Panc1 (cell line): ENCODE results near the gene TLX1. TPM values are rescaled to one million over a fixed set of nuclear protein-coding genes. Genes with fewer than 3 reads are reported as not detected.

Source experiments
- ATAC-seq: fragments of 200-7000 bp; cut with Tn5 transposase; 2 replicates; pipeline ENCODE4 v1.9.1; 2020; ENCODE audit warnings: mild to moderate bottlenecking, moderate library complexity
- BruUV-seq: library from RNA; stranded (reverse); fragments of 400-500 nt; replicated peaks from 2 replicates; lab custom pipeline; 2021; lab: Mats Ljungman, UMichigan
- CTCF ChIA-PET: fragments of 300-600 bp; sonication (Branson Sonifier 250); formaldehyde crosslinking; loops from one replicate; lab custom pipeline; 2022; ENCODE audit warnings: antibody characterized with exemption; lab: Charles Lee
- POLR2A ChIA-PET: fragments of 300-600 bp; sonication (Branson Sonifier 250); formaldehyde crosslinking; loops from one replicate; lab custom pipeline; 2022; ENCODE audit warnings: antibody characterized with exemption; lab: Charles Lee
- DNase-seq: peaks from one replicate; pipeline ENCODE4 v3.0.0-alpha.2; 2010; ENCODE audit warnings: low read depth, low spot score
- H3K27ac ChIP-seq: 2 replicates; pipeline ENCODE4 v1.5.1; 2011; ENCODE audit warnings: mild to moderate bottlenecking, low read length, inconsistent platforms
- H3K27me3 ChIP-seq: fragments of 200-500 bp; sonication (Bioruptor generic); 2 replicates; pipeline ENCODE4 v1.6.0; 2014; ENCODE audit warnings: low read length, inconsistent platforms; ENCODE audit not compliant: control insufficient read depth, insufficient read depth
- H3K36me3 ChIP-seq: fragments of 200-500 bp; sonication (Bioruptor generic); 2 replicates; pipeline ENCODE4 v1.5.1; 2014; ENCODE audit warnings: inconsistent platforms, mild to moderate bottlenecking, low read length, moderate library complexity; ENCODE audit not compliant: control insufficient read depth, insufficient read depth
- H3K4me1 ChIP-seq: 2 replicates; pipeline ENCODE4 v1.5.1; 2011; ENCODE audit warnings: inconsistent platforms, mild to moderate bottlenecking, low read length, moderate library complexity; ENCODE audit not compliant: control insufficient read depth, insufficient read depth
- H3K4me3 ChIP-seq, 2 experiments: 2 replicates each; pipeline ENCODE4 v1.5.1; 2011 to 2012; ENCODE audit warnings: low read depth in 2 of 2, low read length in 2 of 2, mild to moderate bottlenecking in 2 of 2, inconsistent platforms in 1 of 2, moderate library complexity in 1 of 2
- H3K9me3 ChIP-seq: fragments of 200-500 bp; sonication (Bioruptor generic); 2 replicates; pipeline ENCODE4 v1.5.1; 2014; ENCODE audit warnings: low read depth, mild to moderate bottlenecking, inconsistent platforms, low read length, moderate library complexity; ENCODE audit not compliant: control insufficient read depth, insufficient read depth
- CTCF ChIP-seq: fragments of 450-650 bp; IDR thresholded peaks from 2 replicates; pipeline ENCODE4 v1.5.1; 2017; ENCODE audit warnings: mild to moderate bottlenecking
- POLR2AphosphoS5 ChIP-seq: IDR thresholded peaks from 2 replicates; pipeline ENCODE4 v1.6.1; 2012; ENCODE audit warnings: mild to moderate bottlenecking, low read depth, low read length, moderate library complexity
- SIN3A ChIP-seq: IDR thresholded peaks from 2 replicates; pipeline ENCODE4 v1.6.1; 2012; ENCODE audit warnings: low read depth, mild to moderate bottlenecking, low read length, moderate library complexity, borderline replicate concordance; ENCODE audit not compliant: insufficient read depth
- TCF7L2 ChIP-seq: IDR thresholded peaks from 2 replicates; pipeline ENCODE4 v1.6.1; 2011; ENCODE audit warnings: mild to moderate bottlenecking, low read depth, low read length, inconsistent platforms
- in situ Hi-C: cut with HindIII; loops from 2 replicates; pipeline ENCODE4 v1.10.0; 2016; ENCODE audit warnings: low sequenced_read_pairs, low pct_unique_long_range_greater_than_20kb
- intact Hi-C: fragments of 100-400 bp; cut with micrococcal nuclease; formaldehyde crosslinking; loops from one replicate; pipeline ENCODE4 v1.10.0; 2022; ENCODE audit not compliant: unreplicated experiment
- total RNA-seq: library from RNA; stranded (reverse); gene quantifications from one replicate; pipeline ENCODE4 v1.2.1, GENCODE V29; 2021; ENCODE audit not compliant: unreplicated experiment
- TF ChIP-seq, protein P1 (sequence below), 2 experiments: IDR thresholded peaks; 2 replicates each; pipeline ENCODE4 v1.6.1; 2011 to 2012; ENCODE audit warnings: low read depth in 2 of 2, control low read depth in 1 of 2, low read length in 1 of 2, mild to moderate bottlenecking in 1 of 2, moderate library complexity in 1 of 2; ENCODE audit not compliant: insufficient read depth in 1 of 2

Gene TLX1
- total RNA-seq, 1 experiment from 2014 or later, result 0.13 TPM

DNA sequence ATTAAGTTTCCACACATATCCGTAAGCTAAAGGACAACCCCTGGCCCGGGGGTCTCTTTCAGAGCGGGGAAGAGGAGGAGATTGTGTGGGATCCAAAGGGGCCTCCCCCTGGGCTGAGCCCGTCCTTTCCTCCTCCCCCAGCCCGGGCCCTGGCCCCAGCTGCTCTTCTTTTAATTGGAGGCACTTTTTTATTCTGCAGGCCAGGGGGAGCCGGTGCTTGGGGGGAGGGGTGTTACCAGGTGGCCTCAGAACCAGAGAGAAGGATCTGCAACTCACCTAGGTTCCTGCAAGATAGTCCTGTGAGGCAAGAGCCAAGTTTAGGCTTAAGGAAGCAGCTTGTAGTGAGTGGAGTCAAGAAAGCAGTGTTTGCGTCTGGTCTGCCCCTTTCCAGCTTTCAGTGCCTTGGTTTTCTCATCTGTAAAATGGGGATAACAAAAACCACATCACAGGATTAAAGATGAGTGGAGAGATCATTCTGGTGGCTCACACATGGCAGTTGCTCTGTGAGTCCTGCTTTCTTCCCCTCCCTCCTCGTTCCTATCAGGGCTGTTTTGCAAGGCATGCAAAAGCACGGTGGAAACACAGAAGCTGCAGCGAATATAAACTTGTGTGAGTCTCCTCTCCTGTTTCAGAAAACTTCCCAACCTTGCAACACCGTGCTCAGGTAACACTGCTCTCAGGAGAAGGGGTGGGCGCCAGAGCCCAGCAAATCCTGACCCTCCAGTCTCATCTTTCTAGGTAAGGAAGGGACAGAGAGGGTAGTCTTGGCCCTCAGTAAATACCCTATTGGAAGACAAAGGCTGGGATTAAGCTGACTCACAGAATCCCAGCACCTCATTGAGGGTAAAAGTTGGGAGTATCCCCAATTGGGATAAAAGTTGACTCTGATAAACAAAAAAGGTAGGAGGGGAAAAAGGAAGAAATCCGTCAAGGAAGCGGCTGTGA is 4.1 kb upstream of the TLX1 start:
- intact Hi-C loops, result no loop called here
- no peaks in the 10 kb centered on the region for H3K9me3 ChIP-seq
- H3K27me3 ChIP-seq, result peaks cover 28% of the 10 kb centered on the region
- ATAC-seq (no peak), DNase-seq (no peak)
- H3K36me3 ChIP-seq, result no peaks in the 10 kb centered on the region
- no TSS peak for BruUV-seq
- TF ChIP-seq SIN3A (no peak), CTCF (no peak), TCF7L2 (no peak), POLR2AphosphoS5 (no peak)
- TF ChIP-seq, protein P1, sequence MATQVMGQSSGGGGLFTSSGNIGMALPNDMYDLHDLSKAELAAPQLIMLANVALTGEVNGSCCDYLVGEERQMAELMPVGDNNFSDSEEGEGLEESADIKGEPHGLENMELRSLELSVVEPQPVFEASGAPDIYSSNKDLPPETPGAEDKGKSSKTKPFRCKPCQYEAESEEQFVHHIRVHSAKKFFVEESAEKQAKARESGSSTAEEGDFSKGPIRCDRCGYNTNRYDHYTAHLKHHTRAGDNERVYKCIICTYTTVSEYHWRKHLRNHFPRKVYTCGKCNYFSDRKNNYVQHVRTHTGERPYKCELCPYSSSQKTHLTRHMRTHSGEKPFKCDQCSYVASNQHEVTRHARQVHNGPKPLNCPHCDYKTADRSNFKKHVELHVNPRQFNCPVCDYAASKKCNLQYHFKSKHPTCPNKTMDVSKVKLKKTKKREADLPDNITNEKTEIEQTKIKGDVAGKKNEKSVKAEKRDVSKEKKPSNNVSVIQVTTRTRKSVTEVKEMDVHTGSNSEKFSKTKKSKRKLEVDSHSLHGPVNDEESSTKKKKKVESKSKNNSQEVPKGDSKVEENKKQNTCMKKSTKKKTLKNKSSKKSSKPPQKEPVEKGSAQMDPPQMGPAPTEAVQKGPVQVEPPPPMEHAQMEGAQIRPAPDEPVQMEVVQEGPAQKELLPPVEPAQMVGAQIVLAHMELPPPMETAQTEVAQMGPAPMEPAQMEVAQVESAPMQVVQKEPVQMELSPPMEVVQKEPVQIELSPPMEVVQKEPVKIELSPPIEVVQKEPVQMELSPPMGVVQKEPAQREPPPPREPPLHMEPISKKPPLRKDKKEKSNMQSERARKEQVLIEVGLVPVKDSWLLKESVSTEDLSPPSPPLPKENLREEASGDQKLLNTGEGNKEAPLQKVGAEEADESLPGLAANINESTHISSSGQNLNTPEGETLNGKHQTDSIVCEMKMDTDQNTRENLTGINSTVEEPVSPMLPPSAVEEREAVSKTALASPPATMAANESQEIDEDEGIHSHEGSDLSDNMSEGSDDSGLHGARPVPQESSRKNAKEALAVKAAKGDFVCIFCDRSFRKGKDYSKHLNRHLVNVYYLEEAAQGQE (IDR thresholded peaks at IDR 0.05; ENCODE audit: insufficient read depth in 1 of 2, low read depth in 2 of 2, low read length in 1 of 2), result no peak
- ChIA-PET POLR2A (interaction anchor here (0.7 kb wide), 1 partner anchor 567 kb away, joined by 18 read pairs; no protein-coding TSS in a partner anchor), CTCF (interaction anchor here (0.6 to 0.8 kb wide), 4 partner anchors 15 to 85 kb away, joined by 3 to 6 read pairs (median 5); no protein-coding TSS in a partner anchor)
- in situ Hi-C loops, result no loop called here
- no peaks in the 10 kb centered on the region; the same call in 1 of the 2 replicates for H3K4me1 ChIP-seq
- no peak overlapping the region for H3K27ac ChIP-seq
- no peak overlapping the region for H3K4me3 ChIP-seq

DNA sequence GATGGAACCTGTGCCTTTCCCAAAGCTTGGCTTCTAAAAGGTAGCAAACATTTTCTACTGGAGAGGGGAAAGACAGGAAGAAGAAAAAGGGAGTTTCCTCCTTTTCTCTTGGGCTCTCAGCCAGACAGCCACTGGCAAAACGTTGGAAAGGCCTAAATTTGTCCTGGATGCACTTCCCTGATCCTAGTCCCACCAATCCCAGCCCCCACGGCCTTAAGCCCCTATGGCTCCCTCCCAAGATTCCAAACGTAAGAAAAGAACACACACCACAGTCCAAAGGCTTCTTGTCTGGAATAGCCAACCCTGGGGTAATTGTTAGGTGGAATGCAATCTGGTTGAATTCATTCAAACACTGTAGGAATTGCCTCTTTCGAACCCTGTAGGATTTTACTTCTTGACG is 959 bp upstream of the TLX1 start:
- in situ Hi-C loops, result no loop called here
- Histone ChIP-seq H3K4me3 (no peak overlapping the region), H3K27ac (no peak overlapping the region), H3K4me1 (no peaks in the 10 kb centered on the region; the same call in 1 of the 2 replicates), H3K27me3 (peaks cover 24% of the 10 kb centered on the region), H3K9me3 (no peaks in the 10 kb centered on the region), H3K36me3 (no peaks in the 10 kb centered on the region)
- intact Hi-C loops, result no loop called here
- DNase-seq (no peak), ATAC-seq (no peak)
- TF ChIP-seq, protein P1 (IDR thresholded peaks at IDR 0.05; ENCODE audit: insufficient read depth in 1 of 2, low read depth in 2 of 2, low read length in 1 of 2), result no peak
- CTCF ChIA-PET, result no interaction called here
- POLR2A ChIA-PET, result no interaction called here
- no TSS peak for BruUV-seq
